K562 (cell line): Measurements from ENCODE around the gene ZGLP1. TPM values are rescaled to one million over a fixed set of nuclear protein-coding genes. Genes with fewer than 3 reads are reported as not detected.

Experiments
- ATAC-seq: fragments of 200-7000 bp; cut with Tn5 transposase; 3 replicates; pipeline ENCODE4 v1.9.1; 2020; ENCODE audit warnings: moderate library complexity
- BruUV-seq: library from RNA; stranded (reverse); fragments of 400-500 nt; replicated peaks from 2 replicates; lab custom pipeline; 2021; lab: Mats Ljungman, UMichigan
- CTCF ChIA-PET: fragments of 300-600 bp; formaldehyde crosslinking; extraction: SDS; loops from one replicate; lab custom pipeline; 2021; ENCODE audit warnings: low intra/inter-chr PET ratio; lab: Yijun Ruan, JAX
- POLR2A ChIA-PET: fragments of 300-600, 350-650 bp; sonication (Branson Sonifier 250); formaldehyde crosslinking; extraction: SDS; loops from one replicate; lab custom pipeline; 2021; ENCODE audit warnings: antibody characterized with exemption, inconsistent platforms; lab: Yijun Ruan, JAX
- DNase-seq, 4 experiments: peaks; one replicate each; pipeline versions ENCODE4 v3.0.0 to v3.0.0-alpha.2; 2011 to 2018; ENCODE audit warnings: low spot score in 3 of 4, mixed read lengths in 3 of 4; ENCODE audit errors: extremely low read depth in 1 of 4
- FAIRE-seq: peaks from 2 replicates; lab custom pipeline; 2011; peaks lifted over from hg19 to GRCh38; lab: Jason Lieb, UNC
- H2AFZ ChIP-seq: 2 replicates; pipeline ENCODE4 v1.6.0; 2011; ENCODE audit warnings: low read depth, low read length, control low read depth, inconsistent platforms
- H3K27ac ChIP-seq: fragments of 200-600 bp; 3 replicates; pipeline ENCODE4 v1.8.0; 2011; ENCODE audit warnings: low read depth, mild to moderate bottlenecking, control low read depth, inconsistent platforms, low read length, moderate library complexity, mixed read lengths; ENCODE audit errors: extremely low read depth
- H3K27me3 ChIP-seq, 2 experiments: fragments of 300-600 bp in 1 of 2; 2 replicates in 1 of 2; 3 replicates in 1 of 2; pipeline versions ENCODE4 v1.6.0 to v1.8.0; 2011; ENCODE audit warnings: inconsistent platforms in 2 of 2, low read length in 2 of 2, mild to moderate bottlenecking in 1 of 2, mixed read lengths in 1 of 2, moderate library complexity in 1 of 2; ENCODE audit not compliant: control insufficient read depth in 2 of 2, insufficient read depth in 2 of 2
- H3K36me3 ChIP-seq: fragments of 300-600 bp; 3 replicates; pipeline ENCODE4 v1.8.0; 2011; ENCODE audit warnings: mild to moderate bottlenecking, low read length, inconsistent platforms; ENCODE audit not compliant: control insufficient read depth, insufficient read depth
- H3K4me1 ChIP-seq, 2 experiments: fragments of 200-600 bp in 1 of 2; replicated peaks in 1 of 2; 2 replicates in 1 of 2; 3 replicates in 1 of 2; pipeline versions ENCODE4 v1.5.1 to v1.8.0; 2011; ENCODE audit warnings: inconsistent platforms in 2 of 2, low read length in 2 of 2, mild to moderate bottlenecking in 1 of 2, mixed read lengths in 1 of 2, moderate library complexity in 1 of 2; ENCODE audit not compliant: control insufficient read depth in 2 of 2, insufficient read depth in 2 of 2
- H3K4me2 ChIP-seq: 2 replicates; pipeline ENCODE4 v1.6.1; 2011; ENCODE audit warnings: low read length, control low read depth, inconsistent platforms, mixed read lengths; ENCODE audit not compliant: insufficient read depth
- H3K4me3 ChIP-seq: fragments of 200-600 bp; sonication (generic), shearing (Covaris generic); 2 replicates; pipeline ENCODE4 v1.5.1; 2016; ENCODE audit warnings: control low read depth, inconsistent platforms
- H3K79me2 ChIP-seq: fragments of 200-600 bp; 3 replicates; pipeline ENCODE4 v1.8.0; 2011; ENCODE audit warnings: low read length, inconsistent platforms; ENCODE audit not compliant: control insufficient read depth, insufficient read depth
- H3K9ac ChIP-seq, 2 experiments: 2 replicates each; pipeline versions ENCODE4 v1.6.0 to v1.6.1; 2011; ENCODE audit warnings: low read depth in 2 of 2, low read length in 2 of 2, control low read depth in 1 of 2, inconsistent platforms in 1 of 2, mild to moderate bottlenecking in 1 of 2, mixed read lengths in 1 of 2; ENCODE audit not compliant: insufficient read depth in 1 of 2
- H3K9me1 ChIP-seq: one replicate; pipeline ENCODE4 v1.6.0; 2011; ENCODE audit warnings: inconsistent platforms, mild to moderate bottlenecking, low read length, moderate library complexity; ENCODE audit not compliant: control insufficient read depth, insufficient read depth
- H3K9me3 ChIP-seq: replicated peaks from 2 replicates; pipeline ENCODE4 v1.5.1; 2011; ENCODE audit warnings: low read depth, low read length, inconsistent platforms; ENCODE audit not compliant: control insufficient read depth, insufficient read depth
- H4K20me1 ChIP-seq: replicated peaks from 2 replicates; pipeline ENCODE4 v1.6.1; 2011; ENCODE audit warnings: low read length, inconsistent platforms, mixed read lengths; ENCODE audit not compliant: control insufficient read depth, insufficient read depth
- CBFA2T3 ChIP-seq: fragments of 450-650 bp; IDR thresholded peaks from 2 replicates; pipeline ENCODE4 v1.6.1; 2017
- EGR1 ChIP-seq: fragments of 450-650 bp; conservative IDR thresholded peaks from 2 replicates; pipeline ENCODE4 v1.6.1; 2017; ENCODE audit warnings: mild to moderate bottlenecking
- ETV6 ChIP-seq, 3 experiments: fragments of 150-350 bp in 1 of 3; sonication (generic) in 1 of 3; formaldehyde crosslinking in 1 of 3; IDR thresholded peaks; 2 replicates each; pipeline versions ENCODE4 v1.6.1 to v1.8.0; 2014 to 2022; ENCODE audit warnings: borderline replicate concordance in 2 of 3, low read depth in 2 of 3, antibody characterized with exemption in 1 of 3, low read length in 1 of 3, mild to moderate bottlenecking in 1 of 3, missing genetic modification reagents in 1 of 3
- ILF3 ChIP-seq: fragments of 450-650 bp; IDR thresholded peaks from 2 replicates; pipeline ENCODE4 v1.6.1; 2018; ENCODE audit warnings: antibody characterized with exemption, mild to moderate bottlenecking, moderate library complexity, borderline replicate concordance
- KDM1A ChIP-seq, 2 experiments: fragments of 450-650 bp; IDR thresholded peaks; 2 replicates each; pipeline ENCODE4 v1.6.1; 2016; ENCODE audit warnings: mild to moderate bottlenecking in 2 of 2
- MAFF ChIP-seq: IDR thresholded peaks from 2 replicates; pipeline ENCODE4 v1.6.1; 2012; ENCODE audit warnings: low read length, improper control_type of control experiment
- MAFK ChIP-seq: IDR thresholded peaks from 2 replicates; pipeline ENCODE4 v1.6.1; 2011; ENCODE audit warnings: low read length, improper control_type of control experiment
- MXD1 ChIP-seq: fragments of 250-450 bp; sonication (Bioruptor Pico); IDR thresholded peaks from 2 replicates; pipeline ENCODE4 v1.8.0; 2021; ENCODE audit warnings: borderline replicate concordance, mild to moderate bottlenecking, moderate library complexity; ENCODE audit not compliant: poor library complexity, severe bottlenecking
- PHB2 ChIP-seq: fragments of 450-650 bp; IDR thresholded peaks from 2 replicates; pipeline ENCODE4 v1.6.1; 2017; ENCODE audit warnings: low read depth
- POLR2AphosphoS2 ChIP-seq: IDR thresholded peaks from 2 replicates; pipeline ENCODE4 v1.6.1; 2012; ENCODE audit warnings: low read length, improper control_type of control experiment
- RBM14 ChIP-seq: fragments of 200-400 bp; formaldehyde crosslinking; IDR thresholded peaks from 2 replicates; pipeline ENCODE4 v1.6.1; 2018; ENCODE audit warnings: low read depth, mild to moderate bottlenecking, low read length, moderate library complexity, borderline replicate concordance; ENCODE audit not compliant: insufficient read depth
- SMAD1 ChIP-seq: fragments of 150-350 bp; IDR thresholded peaks from 2 replicates; pipeline ENCODE4 v1.6.1; 2014; ENCODE audit warnings: low read length, low read depth; ENCODE audit not compliant: partially characterized antibody
- SPI1 ChIP-seq: IDR thresholded peaks from 2 replicates; pipeline ENCODE4 v1.6.1; 2011; ENCODE audit warnings: low read depth, low read length, control low read depth, borderline replicate concordance
- SRSF7 ChIP-seq: fragments of 200-400 bp; formaldehyde crosslinking; optimal IDR thresholded peaks from 2 replicates; pipeline ENCODE3; 2017; ENCODE audit warnings: mild to moderate bottlenecking, low read depth, low read length
- SUPT5H ChIP-seq: fragments of 450-650 bp; IDR thresholded peaks from 2 replicates; pipeline ENCODE4 v1.6.1; 2016
- TAL1 ChIP-seq: fragments of 450-650 bp; IDR thresholded peaks from 2 replicates; pipeline ENCODE4 v1.6.1; 2016; ENCODE audit warnings: mild to moderate bottlenecking
- THRA ChIP-seq: fragments of 450-650 bp; IDR thresholded peaks from 2 replicates; pipeline ENCODE4 v1.6.1; 2017; ENCODE audit warnings: mild to moderate bottlenecking, moderate library complexity
- XRCC3 ChIP-seq: fragments of 450-650 bp; IDR thresholded peaks from 2 replicates; pipeline ENCODE4 v1.6.1; 2017; ENCODE audit warnings: mild to moderate bottlenecking, moderate library complexity
- ZC3H4 ChIP-seq: sonication (generic); formaldehyde crosslinking; IDR thresholded peaks from 2 replicates; pipeline ENCODE4 v1.9.0; 2021; ENCODE audit warnings: missing genetic modification reagents, borderline replicate concordance
- ZKSCAN8 ChIP-seq: fragments of 200-800 bp; sonication (Bioruptor generic); IDR thresholded peaks from 2 replicates; pipeline ENCODE4 v1.6.1; 2016; ENCODE audit warnings: missing genetic modification characterization, missing compliant biosample characterization
- ZNF23 ChIP-seq: fragments of 250-450 bp; sonication (Bioruptor Pico); IDR thresholded peaks from 2 replicates; pipeline ENCODE4 v1.4.0; 2020; ENCODE audit warnings: mild to moderate bottlenecking
- WGBS: fragments of 100-300 bp; shearing (Covaris generic); methylation state at CpG from one replicate; pipeline ENCODE4 v1.1.6; 2016; ENCODE audit warnings: low coverage, mixed read lengths; ENCODE audit not compliant: insufficient coverage; ENCODE audit errors: missing lambda C conversion rate; 5-methylcytosine and 5-hydroxymethylcytosine counted together
- in situ Hi-C: fragments of 300-500 bp; cut with MboI; formaldehyde crosslinking; loops from 4 replicates; pipeline ENCODE4 v1.15.0; 2018; ENCODE audit warnings: inconsistent platforms, mixed read lengths
- intact Hi-C: fragments of 100-400 bp; cut with micrococcal nuclease; formaldehyde crosslinking; loops from 2 replicates; pipeline ENCODE4 v1.14.2; 2022
- polyA plus RNA-seq, 8 experiments: library from polyadenylated mRNA; depleted of rRNA in 4 of 8; stranded (reverse) in 5 of 8; unstranded in 3 of 8; fragments of >200 nt; fragmentation: Nextera tagmentation in 2 of 8; fragmentation: Illumina TruSeq in 1 of 8; extraction: Ambion mirVana in 2 of 8; extraction: Trizol in 1 of 8; gene quantifications; 2 replicates each; pipeline versions ENCODE4 v1.2.1 to v1.2.3, GENCODE V29; 2011 to 2014; ENCODE audit warnings: inconsistent platforms in 1 of 8, missing spikeins in 1 of 8
- total RNA-seq, 7 experiments: library from RNA; depleted of rRNA in 6 of 7; stranded (reverse); fragments of >200 nt in 6 of 7; fragmentation: Illumina TruSeq in 2 of 7; extraction: Trizol in 2 of 7; gene quantifications; 2 replicates each; pipeline versions ENCODE4 v1.2.1 to v1.2.3, GENCODE V29; 2011 to 2021; ENCODE audit warnings: low replicate concordance in 1 of 7

Gene ZGLP1
- total and polyA plus RNA-seq, 9 of the 15 experiments (the other 6 are each of a cell fraction or from before 2014, with no cell fraction given) = 0.24 to 4.5 (median 2.2) TPM

- intact Hi-C loops = loop anchor here (1.0 kb wide), 1 partner anchor 16 kb away; no protein-coding TSS in a partner anchor
- peak overlapping the region; percentile 73 for H3K27ac ChIP-seq
- TSS peak; percentile 53 for BruUV-seq
- WGBS = 51% methylated on average over 17 of the region's 19 CpGs
- peaks cover 23% of the 10 kb centered on the region for H3K79me2 ChIP-seq
- H3K36me3 ChIP-seq = peaks cover 65% of the 10 kb centered on the region; the same call in 2 of the 3 replicates
- ChIA-PET CTCF (no interaction called here), POLR2A (interaction anchor here (0.7 to 3.3 kb wide), 8 partner anchors 9 to 46 kb away, joined by 3 to 19 read pairs (median 6); partner anchors contain the start of genes ICAM1 and RAVER1)
- peak overlapping the region; percentile 92; the same call in 1 of the 2 replicates for H2AFZ ChIP-seq
- ATAC-seq = peak; percentile 79
- peak in 2 of 4 experiments; percentile 70 to 84 for DNase-seq
- peak overlapping the region; percentile 99 for H3K4me2 ChIP-seq
- no peaks in the 10 kb centered on the region for H3K27me3 ChIP-seq
- in situ Hi-C loops = no loop called here
- peak overlapping the region; percentile 82 for H3K4me3 ChIP-seq
- H3K9me1 ChIP-seq = no peaks in the 10 kb centered on the region
- peak; percentile 59 for FAIRE-seq
- H3K9me3 ChIP-seq = no peaks in the 10 kb centered on the region
- H3K9ac ChIP-seq = peak overlapping the region; percentile 74 to 96; a peak in 3 of 4 replicates
- H3K4me1 ChIP-seq = peaks cover 16 to 50% of the 10 kb centered on the region in 2 experiments
- H4K20me1 ChIP-seq = 0 out of 2 replicates have a peak, but pooled peaks cover 8% of the 10 kb centered on the region
- TF ChIP-seq MXD1 (no peak), MAFK (no peak), ILF3 (no peak), ETV6 (IDR thresholded peaks at IDR 0.05; ENCODE audit: borderline replicate concordance in 1 of 2, low read depth in 2 of 2, low read length in 1 of 2) (no peak), ETV6 (CRISPR knock-in tag; IDR thresholded peaks at IDR 0.05; ENCODE audit: borderline replicate concordance) (no peak), ZNF23 (no peak), MAFF (no peak), POLR2AphosphoS2 (peak; percentile 5; the same call in 1 of the 2 replicates), RBM14 (no peak), TAL1 (no peak), SMAD1 (no peak), KDM1A (IDR thresholded peaks at IDR 0.05) (no peak), SRSF7 (no peak), SPI1 (no peak), XRCC3 (no peak), THRA (peak; percentile 92), EGR1 (peak; percentile 27; the same call in 1 of the 2 replicates), CBFA2T3 (no peak), PHB2 (no peak), ZKSCAN8 (no peak), ZC3H4 (no peak), SUPT5H (0 out of 2 replicates have a peak, but pooled peaks have one; percentile 7)
Measured at GRCh38 chr19:10316229-10317044, 6.8 kb upstream of the ZGLP1 start.
